ENCODE results near the gene LAMA5. TPM values are rescaled to one million over a fixed set of nuclear protein-coding genes. Genes with fewer than 3 reads are reported as not detected.
A peak's percentile ranks its signal among the peaks of the same experiment; 100 is the strongest.

The LAMA5 gene
- total RNA-seq, 1 donor from 2014 or later: 12.1 TPM

GRCh38 chr20:62392077-62392418 is 24.9 kb upstream of the LAMA5 start:
- Histone ChIP-seq H3K27me3 (no peaks in the 10 kb centered on the region), H3K79me2 (ENCODE audit: low read depth) (peaks cover 27% of the 10 kb centered on the region), H3K9ac (no peak overlapping the region), H3K4me3 (no peak overlapping the region), H4K20me1 (ENCODE audit: low read depth) (peaks cover 37% of the 10 kb centered on the region), H3K27ac (no peak overlapping the region), H3K4me1 (peaks cover 12% of the 10 kb centered on the region), H3K36me3 (peaks cover 8% of the 10 kb centered on the region), H2AFZ (replicated peaks) (no peak overlapping the region), H3K4me2 (no peak overlapping the region), H3K9me3 (ENCODE audit: low read depth) (no peaks in the 10 kb centered on the region), H3F3A (ENCODE audit: low read depth) (peaks cover 24% of the 10 kb centered on the region)
- Mint-ChIP-seq H3K9me3 (no peaks in the 10 kb centered on the region), H3K4me1 (peaks cover 13% of the 10 kb centered on the region), H3K27ac (no peak overlapping the region), H3K4me3 (no peak overlapping the region), H3K36me3 (peaks cover 7% of the 10 kb centered on the region), H3K27me3 (ENCODE audit: insufficient read depth, low read depth) (peaks cover 8% of the 10 kb centered on the region)
- TF ChIP-seq CTCF (IDR thresholded peaks at IDR 0.05): no peak
- TF ChIP-seq EZH2 (IDR thresholded peaks at IDR 0.05): no peak
- TF ChIP-seq EZH2phosphoT487 (IDR thresholded peaks at IDR 0.05): no peak
- DNase-seq (ENCODE audit: low spot score): no peak

- no peak overlapping the region for H3K27ac Mint-ChIP-seq
- peaks cover 31% of the 10 kb centered on the region for H3K79me2 ChIP-seq (ENCODE audit: low read depth)
- peaks cover 8% of the 10 kb centered on the region for H3K27me3 Mint-ChIP-seq (ENCODE audit: insufficient read depth, low read depth)
- H3F3A ChIP-seq (ENCODE audit: low read depth): peaks cover 24% of the 10 kb centered on the region
- H2AFZ ChIP-seq (replicated peaks): no peak overlapping the region
- H3K27me3 ChIP-seq: no peaks in the 10 kb centered on the region
- peaks cover 37% of the 10 kb centered on the region for H4K20me1 ChIP-seq (ENCODE audit: low read depth)
- no peak overlapping the region for H3K9ac ChIP-seq
- H3K27ac ChIP-seq: no peak overlapping the region
- no peak overlapping the region for H3K4me3 ChIP-seq
- no peaks in the 10 kb centered on the region for H3K9me3 ChIP-seq (ENCODE audit: low read depth)
- H3K4me1 ChIP-seq: peaks cover 12% of the 10 kb centered on the region
- H3K36me3 Mint-ChIP-seq: peaks cover 7% of the 10 kb centered on the region
- no peak overlapping the region for H3K4me3 Mint-ChIP-seq
- no peaks in the 10 kb centered on the region for H3K9me3 Mint-ChIP-seq
- peaks cover 13% of the 10 kb centered on the region for H3K4me1 Mint-ChIP-seq
- H3K36me3 ChIP-seq: peaks cover 8% of the 10 kb centered on the region
- DNase-seq (ENCODE audit: low spot score): no peak
- TF ChIP-seq EZH2 (IDR thresholded peaks at IDR 0.05) (no peak), EZH2phosphoT487 (IDR thresholded peaks at IDR 0.05) (no peak), CTCF (IDR thresholded peaks at IDR 0.05) (no peak)
- H3K4me2 ChIP-seq: no peak overlapping the region
Observed at GRCh38 chr20:62391165-62392076, 24.3 kb upstream of the LAMA5 start.

- Histone ChIP-seq H2AFZ (replicated peaks) (no peak overlapping the region), H4K20me1 (ENCODE audit: low read depth) (peaks cover 37% of the 10 kb centered on the region), H3K4me1 (peaks cover 13% of the 10 kb centered on the region), H3K9me3 (ENCODE audit: low read depth) (no peaks in the 10 kb centered on the region), H3K4me2 (no peak overlapping the region), H3F3A (ENCODE audit: low read depth) (peaks cover 24% of the 10 kb centered on the region), H3K79me2 (ENCODE audit: low read depth) (peaks cover 40% of the 10 kb centered on the region), H3K9ac (no peak overlapping the region), H3K27me3 (no peaks in the 10 kb centered on the region), H3K4me3 (no peak overlapping the region), H3K27ac (no peak overlapping the region), H3K36me3 (peaks cover 8% of the 10 kb centered on the region)
- Mint-ChIP-seq H3K27me3 (ENCODE audit: insufficient read depth, low read depth) (peaks cover 8% of the 10 kb centered on the region), H3K27ac (no peak overlapping the region), H3K9me3 (no peaks in the 10 kb centered on the region), H3K4me3 (peak overlapping the region; percentile 65), H3K4me1 (peaks cover 19% of the 10 kb centered on the region), H3K36me3 (peaks cover 7% of the 10 kb centered on the region)
- no peak for DNase-seq (ENCODE audit: low spot score)
- TF ChIP-seq EZH2phosphoT487 (IDR thresholded peaks at IDR 0.05) (no peak), EZH2 (IDR thresholded peaks at IDR 0.05) (no peak), CTCF (IDR thresholded peaks at IDR 0.05) (no peak)
Observed at GRCh38 chr20:62390317-62391164, 23.4 kb upstream of the LAMA5 start.

Data from neural progenitor cell (in vitro differentiated cells).